Stomach (tissue), 4 donors: ENCODE measurements around the gene TMTC2.

Source experiments
- POLR2AphosphoS5 ChIP-seq, 3 donors: sonication (generic); formaldehyde crosslinking; IDR thresholded peaks; one replicate each; pipeline ENCODE4 v1.6.1; 2016; ENCODE audit warnings: antibody characterized with exemption in 3 of 3
- TF ChIP-seq, protein P1 (sequence below), 7 experiments: fragments of 450-650 bp in 4 of 7; fragments of 200-600 bp in 3 of 7; sonication (generic) in 3 of 7; IDR thresholded peaks; one replicate each; pipeline ENCODE4 v1.5.1; 2016 to 2019; ENCODE audit warnings: antibody characterized with exemption in 7 of 7, control low read depth in 2 of 7, mild to moderate bottlenecking in 1 of 7

DNA sequence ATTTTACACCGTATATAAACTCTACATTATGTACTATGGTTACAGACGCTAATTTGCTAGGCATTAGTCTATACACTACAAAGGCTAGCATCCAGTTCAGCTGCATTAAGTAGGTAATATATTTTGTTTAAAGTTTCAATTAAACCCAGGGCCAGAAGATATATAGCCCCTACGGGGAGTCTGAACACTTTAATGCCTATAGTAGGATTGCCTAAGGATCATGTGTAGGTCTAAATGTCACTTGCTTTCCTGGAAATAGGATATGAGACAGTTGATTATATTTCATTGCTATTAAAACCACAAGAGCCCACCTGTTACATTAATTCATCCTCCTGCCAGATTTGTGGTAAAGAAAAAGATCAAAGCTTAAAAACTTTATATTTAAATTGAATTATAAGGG, 286.9 kb downstream of the TMTC2 start:
- TF ChIP-seq POLR2AphosphoS5 (IDR thresholded peaks at IDR 0.05) = no peak
- TF ChIP-seq, protein P1, sequence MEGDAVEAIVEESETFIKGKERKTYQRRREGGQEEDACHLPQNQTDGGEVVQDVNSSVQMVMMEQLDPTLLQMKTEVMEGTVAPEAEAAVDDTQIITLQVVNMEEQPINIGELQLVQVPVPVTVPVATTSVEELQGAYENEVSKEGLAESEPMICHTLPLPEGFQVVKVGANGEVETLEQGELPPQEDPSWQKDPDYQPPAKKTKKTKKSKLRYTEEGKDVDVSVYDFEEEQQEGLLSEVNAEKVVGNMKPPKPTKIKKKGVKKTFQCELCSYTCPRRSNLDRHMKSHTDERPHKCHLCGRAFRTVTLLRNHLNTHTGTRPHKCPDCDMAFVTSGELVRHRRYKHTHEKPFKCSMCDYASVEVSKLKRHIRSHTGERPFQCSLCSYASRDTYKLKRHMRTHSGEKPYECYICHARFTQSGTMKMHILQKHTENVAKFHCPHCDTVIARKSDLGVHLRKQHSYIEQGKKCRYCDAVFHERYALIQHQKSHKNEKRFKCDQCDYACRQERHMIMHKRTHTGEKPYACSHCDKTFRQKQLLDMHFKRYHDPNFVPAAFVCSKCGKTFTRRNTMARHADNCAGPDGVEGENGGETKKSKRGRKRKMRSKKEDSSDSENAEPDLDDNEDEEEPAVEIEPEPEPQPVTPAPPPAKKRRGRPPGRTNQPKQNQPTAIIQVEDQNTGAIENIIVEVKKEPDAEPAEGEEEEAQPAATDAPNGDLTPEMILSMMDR (IDR thresholded peaks at IDR 0.05) = no peak
